Stromal cell of bone marrow (primary cell): ENCODE results near the gene LRMDA.
"Not testable (repeated sequence)": the region's sequence is repeated elsewhere in the genome, so short reads cannot be mapped to it uniquely, and the experiment has no call there.

Experiments
- DNase-seq: peaks from one replicate; pipeline ENCODE4 v3.0.0-alpha.2; 2012; ENCODE audit warnings: low read depth

Gene LRMDA

GRCh38 chr10:76126607-76127527, 695.4 kb downstream of the LRMDA start:
- DNase-seq, result peak; percentile 66

- no peak for DNase-seq
Observed at GRCh38 chr10:76127984-76128589, 696.7 kb downstream of the LRMDA start.

- DNase-seq, result no peak
Observed at GRCh38 chr10:76129213-76129612, 697.8 kb downstream of the LRMDA start.

GRCh38 chr10:76130892-76131291, 699.5 kb downstream of the LRMDA start:
- DNase-seq, result no peak

- no peak for DNase-seq
Observed at GRCh38 chr10:76133597-76134255, 702.3 kb downstream of the LRMDA start.

- no peak for DNase-seq
Observed at GRCh38 chr10:76136961-76137360, 705.5 kb downstream of the LRMDA start.

- DNase-seq, result no peak
Observed at GRCh38 chr10:76138286-76138685, 706.9 kb downstream of the LRMDA start.

GRCh38 chr10:76138906-76139305, 707.5 kb downstream of the LRMDA start:
- no peak for DNase-seq

- no peak for DNase-seq
Observed at GRCh38 chr10:76139431-76139830, 708.0 kb downstream of the LRMDA start.

GRCh38 chr10:76141376-76141775, 710.0 kb downstream of the LRMDA start:
- no peak for DNase-seq

- DNase-seq, result not testable (repeated sequence)
Observed at GRCh38 chr10:76148217-76148616, 716.8 kb downstream of the LRMDA start.

- peak; percentile 44 for DNase-seq
Observed at GRCh38 chr10:76149182-76149581, 717.8 kb downstream of the LRMDA start.

GRCh38 chr10:76149602-76150138, 718.2 kb downstream of the LRMDA start:
- DNase-seq, result no peak

GRCh38 chr10:76150139-76150875, 718.9 kb downstream of the LRMDA start:
- DNase-seq, result no peak

- DNase-seq, result no peak
Observed at GRCh38 chr10:76150876-76151288, 719.5 kb downstream of the LRMDA start.

- DNase-seq, result no peak
Observed at GRCh38 chr10:76152186-76152585, 720.8 kb downstream of the LRMDA start.

GRCh38 chr10:76155961-76156360, 724.5 kb downstream of the LRMDA start:
- DNase-seq, result no peak

- DNase-seq, result no peak
Observed at GRCh38 chr10:76160446-76161300, 729.2 kb downstream of the LRMDA start.

GRCh38 chr10:76161301-76161582, 729.8 kb downstream of the LRMDA start:
- DNase-seq, result no peak

GRCh38 chr10:76168437-76168836, 737.0 kb downstream of the LRMDA start:
- DNase-seq, result no peak

GRCh38 chr10:76169246-76169645, 737.8 kb downstream of the LRMDA start:
- no peak for DNase-seq
